CD14-positive monocyte (primary cell): ENCODE data around the gene UBAP2. TPM values are rescaled to one million over a fixed set of nuclear protein-coding genes. Genes with fewer than 3 reads are reported as not detected.

Source experiments
- DNase-seq, 3 donors: peaks; one replicate each; pipeline ENCODE4 v3.0.0-alpha.2; 2011 to 2022
- H2AFZ ChIP-seq: 2 replicates; pipeline ENCODE4 v1.6.0; 2012; ENCODE audit warnings: mild to moderate bottlenecking, low read depth, low read length, inconsistent platforms; ENCODE audit not compliant: insufficient read depth, poor library complexity, severe bottlenecking
- H3K27ac ChIP-seq, 2 donors: 1 replicate in 1 of 2; 2 replicates in 1 of 2; pipeline ENCODE4 v1.5.1; 2012 to 2013; ENCODE audit warnings: low read length in 2 of 2, control low read depth in 1 of 2, inconsistent platforms in 1 of 2, low read depth in 1 of 2, mild to moderate bottlenecking in 1 of 2
- H3K27me3 ChIP-seq, 2 donors: one replicate each; pipeline versions ENCODE4 v1.6.0 to v1.6.1; 2011 to 2013; ENCODE audit warnings: low read length in 2 of 2; ENCODE audit not compliant: control insufficient read depth in 2 of 2, insufficient read depth in 2 of 2
- H3K36me3 ChIP-seq, 2 donors: replicated peaks in 1 of 2; 1 replicate in 1 of 2; 2 replicates in 1 of 2; pipeline versions ENCODE4 v1.5.1 to v1.6.1; 2012 to 2013; ENCODE audit warnings: low read length in 2 of 2, control low read depth in 1 of 2, inconsistent platforms in 1 of 2, mild to moderate bottlenecking in 1 of 2; ENCODE audit not compliant: insufficient read depth in 2 of 2, control insufficient read depth in 1 of 2
- H3K4me1 ChIP-seq, 2 donors: 1 replicate in 1 of 2; 2 replicates in 1 of 2; pipeline versions ENCODE4 v1.5.1 to v1.6.1; 2012 to 2013; ENCODE audit warnings: low read length in 2 of 2, control low read depth in 1 of 2, inconsistent platforms in 1 of 2, mild to moderate bottlenecking in 1 of 2, moderate library complexity in 1 of 2; ENCODE audit not compliant: insufficient read depth in 2 of 2, control insufficient read depth in 1 of 2
- H3K4me2 ChIP-seq: replicated peaks from 2 replicates; pipeline ENCODE3; 2012; ENCODE audit warnings: low read length, moderate library complexity, mild to moderate bottlenecking; ENCODE audit not compliant: poor library complexity, severe bottlenecking; ENCODE audit errors: extremely low read depth
- H3K4me3 ChIP-seq, 3 experiments: fragments of 200-600 bp in 1 of 3; sonication (generic) in 1 of 3; replicated peaks in 1 of 3; 1 replicate in 2 of 3; 2 replicates in 1 of 3; pipeline ENCODE4 v1.5.1; 2011 to 2013; ENCODE audit warnings: low read length in 3 of 3, mild to moderate bottlenecking in 3 of 3, control low read depth in 2 of 3, low read depth in 2 of 3, inconsistent platforms in 1 of 3, moderate library complexity in 1 of 3
- H3K79me2 ChIP-seq: 2 replicates; pipeline ENCODE4 v1.6.0; 2012; ENCODE audit warnings: mild to moderate bottlenecking, control low read depth, inconsistent platforms, low read length, moderate library complexity; ENCODE audit not compliant: insufficient read depth
- H3K9ac ChIP-seq: 2 replicates; pipeline ENCODE4 v1.6.0; 2017; ENCODE audit warnings: low read length, mild to moderate bottlenecking; ENCODE audit not compliant: insufficient read depth, poor library complexity, severe bottlenecking
- H3K9me3 ChIP-seq, 2 donors: replicated peaks in 1 of 2; 1 replicate in 1 of 2; 2 replicates in 1 of 2; pipeline versions ENCODE4 v1.5.1 to v1.6.1; 2012 to 2013; ENCODE audit warnings: low read length in 2 of 2, control low read depth in 1 of 2; ENCODE audit not compliant: control insufficient read depth in 1 of 2, insufficient read depth in 1 of 2
- H4K20me1 ChIP-seq: 2 replicates; pipeline ENCODE4 v1.6.0; 2012; ENCODE audit warnings: mild to moderate bottlenecking, low read length, control low read depth, moderate library complexity; ENCODE audit not compliant: insufficient read depth
- H3K27ac Mint-ChIP-seq, 7 donors: one replicate each; pipeline ENCODE4 v1.8.0; 2020; ENCODE audit warnings: mild to moderate bottlenecking in 7 of 7, mixed read lengths in 7 of 7, moderate library complexity in 6 of 7, inconsistent platforms in 2 of 7
- H3K27me3 Mint-ChIP-seq, 3 donors: one replicate each; pipeline ENCODE4 v1.8.0; 2021 to 2022; ENCODE audit warnings: low read depth in 3 of 3, mild to moderate bottlenecking in 3 of 3, mixed read lengths in 3 of 3, moderate library complexity in 3 of 3, inconsistent platforms in 1 of 3
- H3K36me3 Mint-ChIP-seq, 2 donors: one replicate each; pipeline ENCODE4 v1.8.0; 2020; ENCODE audit warnings: mixed read lengths in 2 of 2, inconsistent platforms in 1 of 2, mild to moderate bottlenecking in 1 of 2
- H3K4me1 Mint-ChIP-seq: one replicate; pipeline ENCODE4 v1.8.0; 2020; ENCODE audit warnings: mild to moderate bottlenecking, mixed read lengths
- H3K4me3 Mint-ChIP-seq, 2 donors: one replicate each; pipeline ENCODE4 v1.8.0; 2020; ENCODE audit warnings: mild to moderate bottlenecking in 2 of 2, mixed read lengths in 2 of 2, moderate library complexity in 1 of 2
- H3K9me3 Mint-ChIP-seq, 7 donors: one replicate each; pipeline ENCODE4 v1.8.0; 2020 to 2022; ENCODE audit warnings: mixed read lengths in 7 of 7, mild to moderate bottlenecking in 6 of 7, moderate library complexity in 6 of 7, inconsistent platforms in 2 of 7
- CTCF ChIP-seq: fragments of 200-600 bp; IDR thresholded peaks from one replicate; pipeline ENCODE4 v1.8.0; 2022; ENCODE audit warnings: antibody characterized with exemption, mild to moderate bottlenecking
- WGBS: methylation state at CpG from one replicate; pipeline ENCODE4 v1.1.5; 2013; ENCODE audit warnings: missing lambda C conversion rate; ENCODE audit not compliant: insufficient coverage; 5-methylcytosine and 5-hydroxymethylcytosine counted together
- intact Hi-C, 2 donors: fragments of 100-400 bp; cut with micrococcal nuclease; formaldehyde crosslinking; loops; one replicate each; pipeline versions ENCODE4 v1.15.0 to v1.15.1; 2023
- polyA plus RNA-seq, 3 donors: library from polyadenylated mRNA; depleted of rRNA in 1 of 3; unstranded in 2 of 3; stranded (reverse) in 1 of 3; fragments of 300-500 nt in 2 of 3; fragments of >200 nt in 1 of 3; fragmentation: Illumina TruSeq in 2 of 3; gene quantifications; 1 replicate in 2 of 3; 2 replicates in 1 of 3; pipeline ENCODE4 v1.2.3, GENCODE V29; 2012 to 2021

Gene UBAP2
- polyA plus RNA-seq, 3 donors, result 4.3 to 13.0 (median 5.7) TPM

- Histone ChIP-seq H3K4me2 (no peak overlapping the region), H3K36me3 (no peaks in the 10 kb centered on the region), H2AFZ (no peak overlapping the region), H4K20me1 (no peaks in the 10 kb centered on the region), H3K9ac (no peak overlapping the region), H3K79me2 (no peaks in the 10 kb centered on the region), H3K27me3 (no peaks in the 10 kb centered on the region), H3K4me3 (no peak overlapping the region), H3K27ac (no peak overlapping the region), H3K9me3 (no peaks in the 10 kb centered on the region), H3K4me1 (no peaks in the 10 kb centered on the region)
- no peaks in the 10 kb centered on the region for H3K36me3 Mint-ChIP-seq
- H3K4me3 Mint-ChIP-seq, result no peak overlapping the region
- WGBS, result no CpG with 5 or more reads among the region's 3 CpGs
- H3K27me3 Mint-ChIP-seq, result peaks cover 0 to 2% (median 0%) of the 10 kb centered on the region in 3 donors
- no peaks in the 10 kb centered on the region for H3K9me3 Mint-ChIP-seq
- H3K4me1 Mint-ChIP-seq, result no peaks in the 10 kb centered on the region
- intact Hi-C loops, result no loop called here
- DNase-seq, result no peak
- H3K27ac Mint-ChIP-seq, result no peak overlapping the region
- no peak for TF ChIP-seq CTCF
Measured at GRCh38 chr9:34065541-34065940, 16.9 kb upstream of the UBAP2 start.

GRCh38 chr9:34059954-34060353, 11.3 kb upstream of the UBAP2 start:
- Mint-ChIP-seq H3K4me1 (no peaks in the 10 kb centered on the region), H3K27ac (no peak overlapping the region), H3K27me3 (peaks cover 0 to 2% (median 0%) of the 10 kb centered on the region in 3 donors), H3K36me3 (no peaks in the 10 kb centered on the region), H3K4me3 (no peak overlapping the region), H3K9me3 (peaks cover 0 to 3% (median 0%) of the 10 kb centered on the region in 7 donors)
- intact Hi-C loops, result loop anchor here in 1 of 2 donors (10.0 kb wide), 1 partner anchor 65 kb away; the partner anchor contains the start of gene DCAF12
- no peak overlapping the region for H3K4me2 ChIP-seq
- no peak overlapping the region for H3K27ac ChIP-seq
- H2AFZ ChIP-seq, result no peak overlapping the region
- no peak for TF ChIP-seq CTCF
- no peak for DNase-seq
- WGBS, result no CpG with 5 or more reads among the region's 3 CpGs
- no peaks in the 10 kb centered on the region for H4K20me1 ChIP-seq
- no peaks in the 10 kb centered on the region for H3K79me2 ChIP-seq
- H3K36me3 ChIP-seq, result no peaks in the 10 kb centered on the region
- H3K4me3 ChIP-seq, result no peak overlapping the region
- no peak overlapping the region for H3K9ac ChIP-seq
- H3K4me1 ChIP-seq, result no peaks in the 10 kb centered on the region
- no peaks in the 10 kb centered on the region for H3K27me3 ChIP-seq
- H3K9me3 ChIP-seq, result no peaks in the 10 kb centered on the region
